GM19468 (cell line): ENCODE data around the gene TTLL6.
"Not testable (repeated sequence)": the region's sequence is repeated elsewhere in the genome, so short reads cannot be mapped to it uniquely, and the experiment has no call there.

ENCODE experiments used
- ATAC-seq: cut with Tn5 transposase; IDR thresholded peaks from one replicate; pipeline ENCODE4 v1.9.1; 2021; ENCODE audit warnings: mild to moderate bottlenecking, moderate library complexity, moderate number of reproducible peaks; ENCODE audit not compliant: unreplicated experiment; ENCODE audit errors: extremely low read depth

Gene TTLL6

DNA sequence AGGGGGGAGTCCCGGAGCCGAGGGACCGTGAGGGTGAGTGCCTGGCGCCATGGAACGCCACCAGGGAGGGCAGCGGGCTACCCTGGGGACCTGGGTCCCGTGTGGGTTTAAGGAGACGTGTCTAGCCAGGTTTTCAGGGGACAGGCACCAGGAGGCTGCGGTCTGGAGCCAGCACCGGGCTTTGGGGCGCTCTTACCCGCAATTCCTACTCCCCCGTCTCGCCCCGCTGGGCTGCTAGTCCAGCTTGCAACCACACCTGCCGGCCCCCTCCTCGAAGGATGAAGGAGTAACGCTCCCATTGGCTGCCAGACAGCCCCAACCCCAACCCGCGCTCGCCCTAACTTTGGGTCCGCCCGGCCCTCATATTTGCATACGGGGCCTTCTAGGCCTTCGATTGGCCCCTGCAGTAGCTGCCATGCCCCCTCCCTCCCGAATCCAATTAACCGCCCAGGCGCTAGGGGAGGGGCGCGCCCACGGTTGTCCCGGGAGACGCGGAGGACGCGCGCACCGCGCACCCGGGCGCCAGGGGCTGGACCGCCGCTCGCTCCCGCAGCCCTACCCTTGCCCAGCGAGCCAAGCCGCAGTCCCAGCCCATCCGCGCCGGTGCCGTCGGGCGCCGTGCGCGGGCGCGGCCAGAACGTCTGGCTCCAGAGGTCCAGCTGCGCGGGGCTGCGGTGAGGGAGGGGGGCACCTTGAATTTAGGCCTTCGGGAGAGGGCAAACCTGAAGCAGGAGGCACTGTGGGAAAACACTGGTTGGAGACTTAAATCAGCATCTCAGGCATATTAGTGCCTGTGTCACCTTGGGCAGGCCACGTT is at the start of gene TTLL6:
TSS of gene TTLL6 (minus strand) at position 456 of the 817 bp plus-strand sequence. CDS start at position 299, 157 bp downstream.
- peak; percentile 51 for ATAC-seq

DNA sequence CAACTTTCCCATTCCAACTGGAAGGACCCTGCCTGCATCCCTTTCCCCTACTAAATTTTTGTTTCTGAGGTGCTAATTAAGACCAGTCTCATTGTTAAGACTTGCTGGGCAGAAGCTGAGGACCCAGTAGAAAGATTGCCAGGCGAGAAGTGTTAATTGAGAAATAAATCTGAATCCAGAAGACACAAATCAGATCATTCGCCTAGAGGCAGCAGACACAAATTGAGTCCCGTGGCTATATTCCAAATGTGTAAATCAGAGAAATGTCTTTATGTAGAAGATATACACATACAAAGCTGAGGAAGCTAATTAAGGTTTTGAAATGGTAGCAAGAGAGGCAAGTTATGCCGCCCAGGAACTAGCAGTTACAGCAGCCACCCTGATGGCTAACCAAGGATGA is 43.4 kb upstream of the TTLL6 start:
- ATAC-seq: no peak

GRCh38 chr17:48860034-48860433 is 43.0 kb upstream of the TTLL6 start:
- no peak for ATAC-seq

- ATAC-seq: no peak
These were observed 39.2 kb upstream of the TTLL6 start for GRCh38 chr17:48856122-48856821.

DNA sequence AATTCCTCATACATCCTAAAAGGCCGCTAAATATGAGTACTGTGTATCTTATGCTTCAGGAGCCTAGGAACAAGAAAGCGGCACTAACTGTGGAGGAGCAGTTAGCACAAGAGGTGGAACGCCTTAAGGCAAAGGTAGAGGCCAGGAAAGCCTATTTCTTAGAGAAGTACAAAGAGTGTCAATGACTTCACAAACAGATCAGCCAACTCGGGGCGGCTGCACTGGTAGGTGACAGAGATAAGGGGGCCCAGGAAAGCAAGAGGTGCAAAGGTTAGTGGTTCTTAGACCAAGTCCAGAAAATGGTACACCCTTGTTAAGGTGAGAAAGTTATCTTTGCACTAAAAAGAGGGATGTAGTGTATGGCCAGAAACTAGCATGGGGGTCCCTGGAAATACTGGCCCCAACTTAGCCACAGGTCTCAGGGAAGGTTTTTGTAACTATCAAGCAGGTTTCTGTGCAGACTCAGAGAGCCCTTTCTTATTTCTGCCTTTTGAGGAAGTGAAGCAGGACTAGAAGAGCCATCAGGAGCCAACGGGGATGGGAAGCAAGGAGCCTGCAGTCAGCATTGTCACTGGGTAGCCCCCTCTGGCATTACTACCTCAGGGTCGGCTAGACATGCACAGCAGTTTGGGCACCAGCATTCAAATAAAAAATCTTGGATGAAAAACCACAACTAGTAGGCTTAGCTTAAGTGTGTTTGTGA is 37.9 kb upstream of the TTLL6 start:
- ATAC-seq: no peak

DNA sequence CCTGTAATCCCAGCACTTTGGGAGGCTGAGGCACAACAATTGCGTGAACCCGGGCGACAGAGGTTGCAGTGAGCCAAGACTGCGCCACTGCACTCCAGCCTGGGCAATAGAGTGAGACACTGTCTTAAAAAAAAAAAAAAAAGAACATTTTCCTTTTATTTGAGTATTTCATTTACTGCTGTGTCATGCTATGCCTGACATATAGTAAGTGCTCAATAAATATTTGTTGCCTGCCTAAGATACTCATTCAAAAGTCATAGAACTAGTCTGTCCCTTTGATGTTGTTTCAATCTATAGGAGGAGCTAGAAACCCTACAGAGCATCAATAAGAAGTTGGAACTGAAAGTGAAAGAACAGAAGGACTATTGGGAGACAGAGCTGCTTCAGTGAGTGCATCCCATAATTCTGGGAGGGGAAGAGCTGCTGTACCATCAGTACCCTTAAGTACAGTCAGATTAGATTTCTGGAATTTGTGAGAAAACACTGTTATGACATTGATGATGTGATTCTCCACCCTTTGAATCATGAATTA is 33.8 kb upstream of the TTLL6 start:
- no peak for ATAC-seq

- no peak for ATAC-seq
These were observed 26.3 kb upstream of the TTLL6 start for GRCh38 chr17:48843187-48843900.

- ATAC-seq: no peak
These were observed 25.7 kb upstream of the TTLL6 start for GRCh38 chr17:48842746-48843145.

- peak; percentile 75 for ATAC-seq
These were observed 24.4 kb upstream of the TTLL6 start for GRCh38 chr17:48841395-48841831.

GRCh38 chr17:48840441-48840840 is 23.4 kb upstream of the TTLL6 start:
- ATAC-seq: no peak

- ATAC-seq: not testable (repeated sequence)
These were observed 20.4 kb upstream of the TTLL6 start for GRCh38 chr17:48837458-48837857.

DNA sequence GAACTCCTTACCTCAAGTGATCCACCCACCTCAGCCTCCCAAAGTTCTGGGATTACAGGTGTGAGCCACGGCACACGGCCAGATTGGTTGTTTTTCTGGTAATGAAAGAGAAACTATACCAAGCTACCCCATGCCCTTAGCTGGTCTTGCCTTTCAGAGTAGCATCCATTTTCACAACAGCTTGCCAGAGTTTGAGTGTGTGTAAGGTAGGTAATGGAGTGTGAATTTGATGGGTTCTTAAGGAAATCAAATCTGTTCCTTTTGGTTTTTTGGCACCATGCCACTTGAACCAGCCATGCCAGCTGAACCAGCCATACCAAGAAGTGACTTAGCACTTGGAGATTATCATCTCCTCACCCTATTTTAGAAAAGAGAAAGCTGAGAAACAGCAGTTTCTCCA is 18.9 kb upstream of the TTLL6 start:
- no peak for ATAC-seq

- ATAC-seq: no peak
These were observed 17.9 kb upstream of the TTLL6 start for GRCh38 chr17:48834973-48835372.

- ATAC-seq: no peak
These were observed 14.5 kb upstream of the TTLL6 start for GRCh38 chr17:48831549-48831883.

- peak; percentile 62 for ATAC-seq
These were observed 14.0 kb upstream of the TTLL6 start, which contains the start of gene CALCOCO2 for GRCh38 chr17:48830840-48831548. TSS of gene CALCOCO2 (plus strand) at chr17:48831035. CDS start at chr17:48841708, 10,673 bp downstream.

DNA sequence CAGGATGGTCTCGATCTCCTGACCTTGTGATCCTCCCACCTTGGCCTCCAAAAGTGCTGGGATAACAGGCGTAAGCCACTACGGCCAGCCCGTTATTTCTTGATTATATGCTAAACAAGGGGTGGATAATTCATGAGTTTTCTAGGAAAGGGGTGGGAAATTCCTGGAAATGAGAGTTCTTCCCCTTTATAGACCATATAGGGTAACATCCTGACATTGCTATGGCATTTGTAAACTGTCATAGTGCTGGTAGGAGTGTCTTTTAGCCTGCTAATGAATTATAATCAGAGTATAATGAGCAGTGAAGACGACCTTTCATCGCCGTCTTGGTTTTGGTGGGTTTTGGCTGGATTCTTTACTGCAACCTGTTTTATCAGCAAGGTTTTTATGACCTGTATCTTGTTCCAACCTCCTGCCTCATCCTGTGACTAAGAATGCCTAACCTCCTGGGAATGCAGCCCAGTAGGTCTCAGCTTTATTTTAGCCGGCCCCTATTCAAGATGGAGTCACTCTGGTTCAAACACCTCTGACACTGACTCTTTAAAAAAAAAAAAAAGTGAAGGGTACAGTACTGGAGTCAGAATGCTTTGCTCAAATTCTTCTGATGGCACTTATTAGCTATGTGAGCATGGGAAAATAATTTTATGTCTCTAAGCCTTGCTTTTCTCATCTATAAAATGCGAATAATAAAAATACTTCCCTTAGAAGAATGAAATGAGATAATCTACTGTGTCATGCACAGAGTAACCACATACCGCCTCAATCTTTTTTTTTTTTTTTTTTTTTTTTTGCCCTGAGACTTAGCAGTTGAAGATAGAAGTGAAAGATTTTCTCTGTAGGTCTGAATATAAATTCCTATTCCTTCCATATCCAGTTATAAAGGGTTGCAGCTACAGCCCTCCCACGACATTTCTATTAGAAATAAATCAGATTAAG is 8.7 kb upstream of the TTLL6 start:
- no peak for ATAC-seq

GRCh38 chr17:48820936-48821335 is 3.9 kb upstream of the TTLL6 start:
- not testable (repeated sequence) for ATAC-seq

GRCh38 chr17:48819466-48819865 is 2.4 kb upstream of the TTLL6 start:
- no peak for ATAC-seq
